Measurements from ENCODE around the gene ROM1.

DNA sequence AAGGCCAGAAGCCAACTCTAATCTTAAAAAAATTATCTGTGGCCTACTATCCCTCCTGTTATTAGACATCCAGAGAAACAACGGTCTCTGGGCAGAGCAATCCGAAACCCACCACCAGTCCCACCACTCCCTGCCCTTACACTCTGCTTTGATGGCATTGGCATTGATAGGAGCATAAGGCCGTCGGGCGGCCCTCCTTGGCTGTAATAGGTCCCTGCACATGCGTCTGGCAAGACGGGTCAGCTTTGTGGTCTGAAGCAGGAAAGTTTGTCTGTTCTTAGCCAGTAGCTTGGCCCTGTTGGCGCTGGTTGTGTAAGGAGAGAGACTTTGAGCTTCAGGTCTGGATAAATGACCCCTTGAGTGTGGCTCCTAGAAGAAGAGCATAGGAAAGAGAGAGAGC, 17.9 kb upstream of the ROM1 start:
- TF ChIP-seq NR3C1 (IDR thresholded peaks at IDR 0.05) (no peak), MYC (IDR thresholded peaks at IDR 0.05; ENCODE audit: borderline replicate concordance, low read length) (no peak), HEYL (CRISPR knock-in tag; IDR thresholded peaks at IDR 0.05) (no peak), ZSCAN20 (CRISPR knock-in tag; IDR thresholded peaks at IDR 0.05) (no peak), HDAC2 (IDR thresholded peaks at IDR 0.05) (no peak), SMC3 (IDR thresholded peaks at IDR 0.05) (no peak), BHLHE40 (IDR thresholded peaks at IDR 0.05; ENCODE audit: low read depth, low read length) (no peak), GATA3 (IDR thresholded peaks at IDR 0.05; ENCODE audit: borderline replicate concordance) (no peak), POLR2A (IDR thresholded peaks at IDR 0.05; ENCODE audit: low read length) (no peak), HOXA7 (CRISPR knock-in tag; IDR thresholded peaks at IDR 0.05) (no peak)
- TF ChIP-seq, protein P1, sequence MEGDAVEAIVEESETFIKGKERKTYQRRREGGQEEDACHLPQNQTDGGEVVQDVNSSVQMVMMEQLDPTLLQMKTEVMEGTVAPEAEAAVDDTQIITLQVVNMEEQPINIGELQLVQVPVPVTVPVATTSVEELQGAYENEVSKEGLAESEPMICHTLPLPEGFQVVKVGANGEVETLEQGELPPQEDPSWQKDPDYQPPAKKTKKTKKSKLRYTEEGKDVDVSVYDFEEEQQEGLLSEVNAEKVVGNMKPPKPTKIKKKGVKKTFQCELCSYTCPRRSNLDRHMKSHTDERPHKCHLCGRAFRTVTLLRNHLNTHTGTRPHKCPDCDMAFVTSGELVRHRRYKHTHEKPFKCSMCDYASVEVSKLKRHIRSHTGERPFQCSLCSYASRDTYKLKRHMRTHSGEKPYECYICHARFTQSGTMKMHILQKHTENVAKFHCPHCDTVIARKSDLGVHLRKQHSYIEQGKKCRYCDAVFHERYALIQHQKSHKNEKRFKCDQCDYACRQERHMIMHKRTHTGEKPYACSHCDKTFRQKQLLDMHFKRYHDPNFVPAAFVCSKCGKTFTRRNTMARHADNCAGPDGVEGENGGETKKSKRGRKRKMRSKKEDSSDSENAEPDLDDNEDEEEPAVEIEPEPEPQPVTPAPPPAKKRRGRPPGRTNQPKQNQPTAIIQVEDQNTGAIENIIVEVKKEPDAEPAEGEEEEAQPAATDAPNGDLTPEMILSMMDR (IDR thresholded peaks at IDR 0.05) = no peak
- TF ChIP-seq, protein P2, sequence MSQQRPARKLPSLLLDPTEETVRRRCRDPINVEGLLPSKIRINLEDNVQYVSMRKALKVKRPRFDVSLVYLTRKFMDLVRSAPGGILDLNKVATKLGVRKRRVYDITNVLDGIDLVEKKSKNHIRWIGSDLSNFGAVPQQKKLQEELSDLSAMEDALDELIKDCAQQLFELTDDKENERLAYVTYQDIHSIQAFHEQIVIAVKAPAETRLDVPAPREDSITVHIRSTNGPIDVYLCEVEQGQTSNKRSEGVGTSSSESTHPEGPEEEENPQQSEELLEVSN (IDR thresholded peaks at IDR 0.05; ENCODE audit: borderline replicate concordance, low read depth) = no peak
